ENCODE results near the gene BCKDK. TPM values are rescaled to one million over a fixed set of nuclear protein-coding genes. Genes with fewer than 3 reads are reported as not detected.
A peak's percentile ranks its signal among the peaks of the same experiment; 100 is the strongest.

BCKDK gene
- polyA plus RNA-seq, 1 of the 3 experiments (the other 2 are of a cell fraction) = 73.2 TPM

GRCh38 chr16:31142109-31143010 is 34.2 kb downstream of the BCKDK start (continued):
- TF ChIP-seq TCF12 (IDR thresholded peaks at IDR 0.05) (peak; percentile 25; the same call in 1 of the 2 replicates), JUND (IDR thresholded peaks at IDR 0.05) (no peak), PBX3 (IDR thresholded peaks at IDR 0.05) (no peak), FOXM1 (IDR thresholded peaks at IDR 0.05; ENCODE audit: low read depth) (no peak)
- TF ChIP-seq, protein P1, sequence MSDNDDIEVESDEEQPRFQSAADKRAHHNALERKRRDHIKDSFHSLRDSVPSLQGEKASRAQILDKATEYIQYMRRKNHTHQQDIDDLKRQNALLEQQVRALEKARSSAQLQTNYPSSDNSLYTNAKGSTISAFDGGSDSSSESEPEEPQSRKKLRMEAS (IDR thresholded peaks at IDR 0.05; ENCODE audit: low read depth) = peak; percentile 89
- TF ChIP-seq, protein P2, sequence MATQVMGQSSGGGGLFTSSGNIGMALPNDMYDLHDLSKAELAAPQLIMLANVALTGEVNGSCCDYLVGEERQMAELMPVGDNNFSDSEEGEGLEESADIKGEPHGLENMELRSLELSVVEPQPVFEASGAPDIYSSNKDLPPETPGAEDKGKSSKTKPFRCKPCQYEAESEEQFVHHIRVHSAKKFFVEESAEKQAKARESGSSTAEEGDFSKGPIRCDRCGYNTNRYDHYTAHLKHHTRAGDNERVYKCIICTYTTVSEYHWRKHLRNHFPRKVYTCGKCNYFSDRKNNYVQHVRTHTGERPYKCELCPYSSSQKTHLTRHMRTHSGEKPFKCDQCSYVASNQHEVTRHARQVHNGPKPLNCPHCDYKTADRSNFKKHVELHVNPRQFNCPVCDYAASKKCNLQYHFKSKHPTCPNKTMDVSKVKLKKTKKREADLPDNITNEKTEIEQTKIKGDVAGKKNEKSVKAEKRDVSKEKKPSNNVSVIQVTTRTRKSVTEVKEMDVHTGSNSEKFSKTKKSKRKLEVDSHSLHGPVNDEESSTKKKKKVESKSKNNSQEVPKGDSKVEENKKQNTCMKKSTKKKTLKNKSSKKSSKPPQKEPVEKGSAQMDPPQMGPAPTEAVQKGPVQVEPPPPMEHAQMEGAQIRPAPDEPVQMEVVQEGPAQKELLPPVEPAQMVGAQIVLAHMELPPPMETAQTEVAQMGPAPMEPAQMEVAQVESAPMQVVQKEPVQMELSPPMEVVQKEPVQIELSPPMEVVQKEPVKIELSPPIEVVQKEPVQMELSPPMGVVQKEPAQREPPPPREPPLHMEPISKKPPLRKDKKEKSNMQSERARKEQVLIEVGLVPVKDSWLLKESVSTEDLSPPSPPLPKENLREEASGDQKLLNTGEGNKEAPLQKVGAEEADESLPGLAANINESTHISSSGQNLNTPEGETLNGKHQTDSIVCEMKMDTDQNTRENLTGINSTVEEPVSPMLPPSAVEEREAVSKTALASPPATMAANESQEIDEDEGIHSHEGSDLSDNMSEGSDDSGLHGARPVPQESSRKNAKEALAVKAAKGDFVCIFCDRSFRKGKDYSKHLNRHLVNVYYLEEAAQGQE (IDR thresholded peaks at IDR 0.05; ENCODE audit: low read depth, low read length) = no peak

- peaks cover 10% of the 10 kb centered on the region for H3F3A ChIP-seq (replicated peaks; ENCODE audit: insufficient read depth)
- H4K20me1 ChIP-seq (ENCODE audit: insufficient read depth) = no peaks in the 10 kb centered on the region
- no peaks in the 10 kb centered on the region for H3K9me2 ChIP-seq
- H3K4me3 ChIP-seq (ENCODE audit: low read depth in 2 of 2, low read length in 1 of 2) = peak overlapping the region in 1 of 2 experiments; percentile 46; a peak in 1 of 4 replicates
- POLR2A ChIA-PET = interaction anchor here (0.7 to 2.7 kb wide), 6 partner anchors 10 to 317 kb away, joined by 3 to 43 read pairs (median 11); partner anchors contain the start of genes ARMC5, FUS, KAT8 and ZNF646
- no peak overlapping the region for H3K27ac ChIP-seq (ENCODE audit: low read depth in 2 of 2, low read length in 1 of 2)
- CTCF ChIA-PET = interaction anchor here (0.6 to 4.6 kb wide), 40 partner anchors 9 to 326 kb away, joined by 3 to 38 read pairs (median 6); partner anchors contain the start of genes ARMC5, BCKDK, FUS and HSD3B7
- no peak overlapping the region for H3K9ac ChIP-seq
- WGBS (ENCODE audit: low lambda C conversion rate) = 92% methylated on average over 9 of the region's 22 CpGs
- no peaks in the 10 kb centered on the region for H3K27me3 ChIP-seq (ENCODE audit: insufficient read depth)
- H2AFZ ChIP-seq (ENCODE audit: low read depth) = peak overlapping the region; percentile 95; the same call in 1 of the 2 replicates
- peak overlapping the region; percentile 67; the same call in 1 of the 2 replicates for H3K4me2 ChIP-seq
- H3K4me1 ChIP-seq (ENCODE audit: control insufficient read depth in 1 of 2, insufficient read depth in 2 of 2, low read depth in 1 of 2, low read length in 1 of 2) = peaks cover 12 to 22% of the 10 kb centered on the region in 2 experiments; a peak in 2 of 4 replicates
- DNase-seq = peak; percentile 14
- no peaks in the 10 kb centered on the region for H3K36me3 ChIP-seq (replicated peaks in 1 of 2; ENCODE audit: control insufficient read depth in 1 of 2, insufficient read depth in 2 of 2, low read length in 1 of 2)
- no peaks in the 10 kb centered on the region for H3K79me2 ChIP-seq (ENCODE audit: insufficient read depth)
- H3K9me3 ChIP-seq = no peaks in the 10 kb centered on the region
- TF ChIP-seq EZH2phosphoT487 (IDR thresholded peaks at IDR 0.05; ENCODE audit: borderline replicate concordance, low read depth) (no peak), EP300 (IDR thresholded peaks at IDR 0.05; ENCODE audit: borderline replicate concordance in 1 of 2, low read depth in 1 of 2, low read length in 1 of 2) (no peak), RXRA (IDR thresholded peaks at IDR 0.05; ENCODE audit: borderline replicate concordance, low read depth) (no peak), FOXJ3 (CRISPR knock-in tag; IDR thresholded peaks at IDR 0.05) (no peak), YY1 (IDR thresholded peaks at IDR 0.05; ENCODE audit: low read depth) (no peak), FOSL2 (IDR thresholded peaks at IDR 0.05; ENCODE audit: borderline replicate concordance, low read depth) (no peak), TAF1 (IDR thresholded peaks at IDR 0.05; ENCODE audit: borderline replicate concordance, low read depth, low read length) (no peak), SIN3A (IDR thresholded peaks at IDR 0.05; ENCODE audit: borderline replicate concordance, low read depth, low read length) (no peak), PBX3 (IDR thresholded peaks at IDR 0.05) (no peak)
- TF ChIP-seq, protein P3, sequence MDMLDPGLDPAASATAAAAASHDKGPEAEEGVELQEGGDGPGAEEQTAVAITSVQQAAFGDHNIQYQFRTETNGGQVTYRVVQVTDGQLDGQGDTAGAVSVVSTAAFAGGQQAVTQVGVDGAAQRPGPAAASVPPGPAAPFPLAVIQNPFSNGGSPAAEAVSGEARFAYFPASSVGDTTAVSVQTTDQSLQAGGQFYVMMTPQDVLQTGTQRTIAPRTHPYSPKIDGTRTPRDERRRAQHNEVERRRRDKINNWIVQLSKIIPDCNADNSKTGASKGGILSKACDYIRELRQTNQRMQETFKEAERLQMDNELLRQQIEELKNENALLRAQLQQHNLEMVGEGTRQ (IDR thresholded peaks at IDR 0.05; ENCODE audit: borderline replicate concordance, low read depth, low read length) = no peak
- TF ChIP-seq, protein P1 (IDR thresholded peaks at IDR 0.05; ENCODE audit: low read depth) = no peak
- TF ChIP-seq, protein P4, sequence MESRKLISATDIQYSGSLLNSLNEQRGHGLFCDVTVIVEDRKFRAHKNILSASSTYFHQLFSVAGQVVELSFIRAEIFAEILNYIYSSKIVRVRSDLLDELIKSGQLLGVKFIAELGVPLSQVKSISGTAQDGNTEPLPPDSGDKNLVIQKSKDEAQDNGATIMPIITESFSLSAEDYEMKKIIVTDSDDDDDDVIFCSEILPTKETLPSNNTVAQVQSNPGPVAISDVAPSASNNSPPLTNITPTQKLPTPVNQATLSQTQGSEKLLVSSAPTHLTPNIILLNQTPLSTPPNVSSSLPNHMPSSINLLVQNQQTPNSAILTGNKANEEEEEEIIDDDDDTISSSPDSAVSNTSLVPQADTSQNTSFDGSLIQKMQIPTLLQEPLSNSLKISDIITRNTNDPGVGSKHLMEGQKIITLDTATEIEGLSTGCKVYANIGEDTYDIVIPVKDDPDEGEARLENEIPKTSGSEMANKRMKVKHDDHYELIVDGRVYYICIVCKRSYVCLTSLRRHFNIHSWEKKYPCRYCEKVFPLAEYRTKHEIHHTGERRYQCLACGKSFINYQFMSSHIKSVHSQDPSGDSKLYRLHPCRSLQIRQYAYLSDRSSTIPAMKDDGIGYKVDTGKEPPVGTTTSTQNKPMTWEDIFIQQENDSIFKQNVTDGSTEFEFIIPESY (IDR thresholded peaks at IDR 0.05; ENCODE audit: borderline replicate concordance, low read depth) = no peak
These were observed 35.0 kb downstream of the BCKDK start for GRCh38 chr16:31143011-31143693.
